Activated T-helper 1 cell treated with anti-CD3 and anti-CD28 coated beads, Interleukin-2, amount 50 U/mL, for 16 hours (primary cell): Measurements from ENCODE around the gene CPSF4L.
"Not testable (repeated sequence)": the region's sequence is repeated elsewhere in the genome, so short reads cannot be mapped to it uniquely, and the experiment has no call there.

Source experiments
- DNase-seq, 2 donors: peaks; one replicate each; pipeline ENCODE4 v3.0.0-alpha.2; 2020; ENCODE audit warnings: low read depth in 1 of 2, low spot score in 1 of 2

Gene CPSF4L

GRCh38 chr17:73261617-73261951, at the start of gene CPSF4L:
Gene CPSF4L (minus strand): TSS chr17:73261880. CDS start chr17:73261818, 62 bp downstream.
- DNase-seq, result no peak

GRCh38 chr17:73311428-73311780, 49.7 kb upstream of the CPSF4L start:
- DNase-seq, result peak; percentile 4 to 6

GRCh38 chr17:73309727-73310596, 48.3 kb upstream of the CPSF4L start:
- no peak for DNase-seq

GRCh38 chr17:73308959-73309358, 47.3 kb upstream of the CPSF4L start:
- DNase-seq, result not testable (repeated sequence)

GRCh38 chr17:73308017-73308823, 46.5 kb upstream of the CPSF4L start:
- no peak for DNase-seq

GRCh38 chr17:73307130-73307529, 45.5 kb upstream of the CPSF4L start:
- no peak for DNase-seq

GRCh38 chr17:73305845-73306836, 44.5 kb upstream of the CPSF4L start:
- no peak for DNase-seq

GRCh38 chr17:73304971-73305812, 43.5 kb upstream of the CPSF4L start:
- DNase-seq, result no peak

- no peak for DNase-seq
Measured at GRCh38 chr17:73304438-73304837, 42.8 kb upstream of the CPSF4L start.

GRCh38 chr17:73302189-73302588, 40.5 kb upstream of the CPSF4L start:
- DNase-seq, result no peak

GRCh38 chr17:73301369-73301768, 39.7 kb upstream of the CPSF4L start:
- DNase-seq, result no peak

GRCh38 chr17:73300392-73300791, 38.7 kb upstream of the CPSF4L start:
- no peak for DNase-seq

- no peak for DNase-seq
Measured at GRCh38 chr17:73297934-73298861, 36.5 kb upstream of the CPSF4L start.

GRCh38 chr17:73293480-73293911, 31.8 kb upstream of the CPSF4L start:
- no peak for DNase-seq

GRCh38 chr17:73293031-73293430, 31.4 kb upstream of the CPSF4L start:
- no peak for DNase-seq

- DNase-seq, result no peak
Measured at GRCh38 chr17:73292031-73292531, 30.4 kb upstream of the CPSF4L start.

GRCh38 chr17:73291260-73291801, 29.7 kb upstream of the CPSF4L start:
- DNase-seq, result no peak

GRCh38 chr17:73290399-73291259, 28.9 kb upstream of the CPSF4L start:
- no peak for DNase-seq
